ENCODE data around the gene PTGIS.
"Not testable (repeated sequence)": the region's sequence is repeated elsewhere in the genome, so short reads cannot be mapped to it uniquely, and the experiment has no call there.

The PTGIS gene

GRCh38 chr20:49567421-49568277 lies at the start of gene PTGIS:
PTGIS (minus strand) TSS chr20:49568137; CDS start chr20:49568116, 21 bp downstream.
- DNase-seq (ENCODE audit: low read depth in 2 of 2): no peak

- DNase-seq (ENCODE audit: low read depth in 2 of 2): not testable (repeated sequence)
Observed at GRCh38 chr20:49617394-49617793, 49.5 kb upstream of the PTGIS start.

- no peak for DNase-seq (ENCODE audit: low read depth in 2 of 2)
Observed at GRCh38 chr20:49616154-49617007, 48.4 kb upstream of the PTGIS start.

- no peak for DNase-seq (ENCODE audit: low read depth in 2 of 2)
Observed at GRCh38 chr20:49615401-49616153, 47.6 kb upstream of the PTGIS start.

GRCh38 chr20:49615051-49615400 lies 47.1 kb upstream of the PTGIS start:
- not testable (repeated sequence) for DNase-seq (ENCODE audit: low read depth in 2 of 2)

GRCh38 chr20:49614338-49615050 lies 46.6 kb upstream of the PTGIS start:
- DNase-seq (ENCODE audit: low read depth in 2 of 2): no peak

GRCh38 chr20:49612127-49612738 lies 44.3 kb upstream of the PTGIS start:
- DNase-seq (ENCODE audit: low read depth in 2 of 2): no peak

GRCh38 chr20:49611539-49612126 lies 43.7 kb upstream of the PTGIS start:
- not testable (repeated sequence) for DNase-seq (ENCODE audit: low read depth in 2 of 2)

- DNase-seq (ENCODE audit: low read depth in 2 of 2): peak; percentile 65 to 72
Observed at GRCh38 chr20:49610691-49611538, 43.0 kb upstream of the PTGIS start.

- DNase-seq (ENCODE audit: low read depth in 2 of 2): peak; percentile 62 to 76
Observed at GRCh38 chr20:49608752-49609670, 41.1 kb upstream of the PTGIS start.

- no peak for DNase-seq (ENCODE audit: low read depth in 2 of 2)
Observed at GRCh38 chr20:49607568-49607967, 39.6 kb upstream of the PTGIS start.

GRCh38 chr20:49603209-49603627 lies 35.3 kb upstream of the PTGIS start:
- no peak for DNase-seq (ENCODE audit: low read depth in 2 of 2)

- DNase-seq (ENCODE audit: low read depth in 2 of 2): no peak
Observed at GRCh38 chr20:49602345-49603208, 34.6 kb upstream of the PTGIS start.

- no peak for DNase-seq (ENCODE audit: low read depth in 2 of 2)
Observed at GRCh38 chr20:49601153-49601924, 33.4 kb upstream of the PTGIS start.

GRCh38 chr20:49599746-49600113 lies 31.8 kb upstream of the PTGIS start:
- no peak for DNase-seq (ENCODE audit: low read depth in 2 of 2)

- DNase-seq (ENCODE audit: low read depth in 2 of 2): no peak
Observed at GRCh38 chr20:49597825-49598395, 30.0 kb upstream of the PTGIS start.
